ENCODE results near the gene CNPY4. TPM values are rescaled to one million over a fixed set of nuclear protein-coding genes. Genes with fewer than 3 reads are reported as not detected.
A peak's percentile ranks its signal among the peaks of the same experiment; 100 is the strongest.
"Not testable (repeated sequence)": the region's sequence is repeated elsewhere in the genome, so short reads cannot be mapped to it uniquely, and the experiment has no call there.

CNPY4 gene
- total RNA-seq, 1 experiment from 2014 or later = 21.7 TPM

- in situ Hi-C loops (cut with HindIII; ENCODE audit: low pct_unique_long_range_greater_than_20kb, low sequenced_read_pairs) = no loop called here
- no peak for DNase-seq (ENCODE audit: low read depth, low spot score)
Measured at GRCh38 chr7:100128637-100128963, 9.2 kb downstream of the CNPY4 start.

GRCh38 chr7:100130220-100130607 is 10.8 kb downstream of the CNPY4 start:
- DNase-seq (ENCODE audit: low read depth, low spot score); in situ Hi-C loops (cut with HindIII; ENCODE audit: low pct_unique_long_range_greater_than_20kb, low sequenced_read_pairs): not testable (repeated sequence)

- in situ Hi-C loops (cut with HindIII; ENCODE audit: low pct_unique_long_range_greater_than_20kb, low sequenced_read_pairs) = no loop called here
- peak; percentile 76 for DNase-seq (ENCODE audit: low read depth, low spot score)
Measured at GRCh38 chr7:100130608-100131453, 11.4 kb downstream of the CNPY4 start.

GRCh38 chr7:100132126-100132525 is 12.7 kb downstream of the CNPY4 start:
- in situ Hi-C loops (cut with HindIII; ENCODE audit: low pct_unique_long_range_greater_than_20kb, low sequenced_read_pairs) = no loop called here
- no peak for DNase-seq (ENCODE audit: low read depth, low spot score)

GRCh38 chr7:100132697-100133151 is 13.3 kb downstream of the CNPY4 start:
- in situ Hi-C loops (cut with HindIII; ENCODE audit: low pct_unique_long_range_greater_than_20kb, low sequenced_read_pairs) = no loop called here
- DNase-seq (ENCODE audit: low read depth, low spot score) = peak; percentile 90

GRCh38 chr7:100137851-100138760 is 18.7 kb downstream of the CNPY4 start:
- in situ Hi-C loops (cut with HindIII; ENCODE audit: low pct_unique_long_range_greater_than_20kb, low sequenced_read_pairs) = no loop called here
- DNase-seq (ENCODE audit: low read depth, low spot score) = no peak

GRCh38 chr7:100141555-100141949 is 22.1 kb downstream of the CNPY4 start:
- no peak for DNase-seq (ENCODE audit: low read depth, low spot score)
- in situ Hi-C loops (cut with HindIII; ENCODE audit: low pct_unique_long_range_greater_than_20kb, low sequenced_read_pairs) = no loop called here

GRCh38 chr7:100142461-100142860 is 23.0 kb downstream of the CNPY4 start:
- DNase-seq (ENCODE audit: low read depth, low spot score) = no peak
- in situ Hi-C loops (cut with HindIII; ENCODE audit: low pct_unique_long_range_greater_than_20kb, low sequenced_read_pairs) = no loop called here

- DNase-seq (ENCODE audit: low read depth, low spot score); in situ Hi-C loops (cut with HindIII; ENCODE audit: low pct_unique_long_range_greater_than_20kb, low sequenced_read_pairs): not testable (repeated sequence)
Measured at GRCh38 chr7:100146350-100146749, 26.9 kb downstream of the CNPY4 start.

- DNase-seq (ENCODE audit: low read depth, low spot score) = no peak
- in situ Hi-C loops (cut with HindIII; ENCODE audit: low pct_unique_long_range_greater_than_20kb, low sequenced_read_pairs) = no loop called here
Measured at GRCh38 chr7:100147278-100147677, 27.8 kb downstream of the CNPY4 start.

- DNase-seq (ENCODE audit: low read depth, low spot score) = no peak
- in situ Hi-C loops (cut with HindIII; ENCODE audit: low pct_unique_long_range_greater_than_20kb, low sequenced_read_pairs) = no loop called here
Measured at GRCh38 chr7:100148225-100148558, 28.8 kb downstream of the CNPY4 start.

- DNase-seq (ENCODE audit: low read depth, low spot score) = peak; percentile 100
- in situ Hi-C loops (cut with HindIII; ENCODE audit: low pct_unique_long_range_greater_than_20kb, low sequenced_read_pairs) = no loop called here
Measured at GRCh38 chr7:100148559-100149328, 29.3 kb downstream of the CNPY4 start, which contains the start of gene LAMTOR4. Gene LAMTOR4 (plus strand): TSS chr7:100148918. CDS start chr7:100148973, 55 bp downstream.

GRCh38 chr7:100152404-100152803 is 33.0 kb downstream of the CNPY4 start:
- DNase-seq (ENCODE audit: low read depth, low spot score) = no peak
- in situ Hi-C loops (cut with HindIII; ENCODE audit: low pct_unique_long_range_greater_than_20kb, low sequenced_read_pairs) = no loop called here

- DNase-seq (ENCODE audit: low read depth, low spot score) = no peak
- in situ Hi-C loops (cut with HindIII; ENCODE audit: low pct_unique_long_range_greater_than_20kb, low sequenced_read_pairs) = no loop called here
Measured at GRCh38 chr7:100152937-100153666, 33.7 kb downstream of the CNPY4 start.

- no peak for DNase-seq (ENCODE audit: low read depth, low spot score)
- in situ Hi-C loops (cut with HindIII; ENCODE audit: low pct_unique_long_range_greater_than_20kb, low sequenced_read_pairs) = no loop called here
Measured at GRCh38 chr7:100153708-100154535, 34.5 kb downstream of the CNPY4 start.

GRCh38 chr7:100154651-100155491 is 35.4 kb downstream of the CNPY4 start:
- in situ Hi-C loops (cut with HindIII; ENCODE audit: low pct_unique_long_range_greater_than_20kb, low sequenced_read_pairs) = no loop called here
- DNase-seq (ENCODE audit: low read depth, low spot score) = no peak

Data from SK-MEL-5 (cell line).